ENCODE results near the gene BSPRY.

- TF ChIP-seq CTCF (IDR thresholded peaks at IDR 0.05): peak; percentile 14
- TF ChIP-seq EZH2 (IDR thresholded peaks at IDR 0.05; ENCODE audit: borderline replicate concordance, insufficient read depth, low read depth, low read length, poor library complexity, severe bottlenecking): no peak
Observed at GRCh38 chr9:113410207-113410864, 61.0 kb downstream of the BSPRY start, which contains the start of the genes C9orf43 and POLE3.

Data from B cell (primary cell).